Fibroblast of skin of left quadriceps (primary cell): ENCODE results near the gene FLACC1.

ENCODE experiments used
- DNase-seq, 2 experiments: peaks; one replicate each; pipeline ENCODE4 v3.0.0-alpha.2; 2013; ENCODE audit warnings: low read depth in 2 of 2

FLACC1 gene

GRCh38 chr2:201276511-201276910, 80.6 kb downstream of the FLACC1 start:
- no peak for DNase-seq

GRCh38 chr2:201275990-201276389, 81.2 kb downstream of the FLACC1 start:
- no peak for DNase-seq

DNA sequence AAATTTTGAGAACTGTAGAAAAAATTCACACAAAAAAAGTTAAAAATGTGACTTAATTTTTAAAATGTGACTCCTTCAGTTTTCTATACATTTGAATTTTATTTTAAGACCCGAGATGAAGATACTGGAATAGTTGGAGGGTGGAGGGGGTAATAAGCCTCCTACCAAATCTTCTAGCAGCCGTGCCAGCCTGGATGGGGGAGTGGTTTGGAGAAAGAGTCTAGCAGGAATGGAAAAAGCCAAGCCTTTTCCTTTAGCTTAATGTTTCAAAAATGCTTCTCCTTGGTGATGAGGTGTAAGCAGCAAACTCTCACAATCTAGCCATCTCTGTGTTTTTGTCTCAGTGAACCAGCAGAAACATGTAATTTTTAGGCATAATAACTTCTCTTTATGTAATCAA, 82.1 kb downstream of the FLACC1 start:
- no peak for DNase-seq

- no peak for DNase-seq
These were observed 83.7 kb downstream of the FLACC1 start for GRCh38 chr2:201273330-201273983.

DNA sequence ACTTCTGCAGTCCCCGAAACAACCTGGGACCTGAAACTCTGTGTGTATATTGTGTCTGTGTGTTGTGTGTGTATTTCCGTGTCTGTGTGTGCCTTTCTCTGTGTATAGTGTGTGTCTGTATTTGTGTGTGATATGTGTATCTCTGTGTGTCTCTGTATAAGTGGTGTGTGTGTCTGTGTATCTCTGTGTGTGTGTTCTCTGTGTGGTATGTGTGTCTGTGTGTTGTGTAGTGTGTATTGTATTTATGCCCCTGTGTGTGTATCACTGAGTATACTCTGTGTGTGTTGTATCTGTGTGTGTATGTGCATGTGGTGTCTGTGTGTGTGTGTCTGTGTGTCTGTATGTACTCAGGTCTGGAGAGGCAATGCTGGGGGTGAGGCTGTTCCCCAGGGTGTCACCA, 85.2 kb downstream of the FLACC1 start:
- DNase-seq: no peak

- DNase-seq: no peak
These were observed 86.7 kb downstream of the FLACC1 start for GRCh38 chr2:201270293-201271001.

- DNase-seq: no peak
These were observed 87.4 kb downstream of the FLACC1 start for GRCh38 chr2:201269764-201270163.

DNA sequence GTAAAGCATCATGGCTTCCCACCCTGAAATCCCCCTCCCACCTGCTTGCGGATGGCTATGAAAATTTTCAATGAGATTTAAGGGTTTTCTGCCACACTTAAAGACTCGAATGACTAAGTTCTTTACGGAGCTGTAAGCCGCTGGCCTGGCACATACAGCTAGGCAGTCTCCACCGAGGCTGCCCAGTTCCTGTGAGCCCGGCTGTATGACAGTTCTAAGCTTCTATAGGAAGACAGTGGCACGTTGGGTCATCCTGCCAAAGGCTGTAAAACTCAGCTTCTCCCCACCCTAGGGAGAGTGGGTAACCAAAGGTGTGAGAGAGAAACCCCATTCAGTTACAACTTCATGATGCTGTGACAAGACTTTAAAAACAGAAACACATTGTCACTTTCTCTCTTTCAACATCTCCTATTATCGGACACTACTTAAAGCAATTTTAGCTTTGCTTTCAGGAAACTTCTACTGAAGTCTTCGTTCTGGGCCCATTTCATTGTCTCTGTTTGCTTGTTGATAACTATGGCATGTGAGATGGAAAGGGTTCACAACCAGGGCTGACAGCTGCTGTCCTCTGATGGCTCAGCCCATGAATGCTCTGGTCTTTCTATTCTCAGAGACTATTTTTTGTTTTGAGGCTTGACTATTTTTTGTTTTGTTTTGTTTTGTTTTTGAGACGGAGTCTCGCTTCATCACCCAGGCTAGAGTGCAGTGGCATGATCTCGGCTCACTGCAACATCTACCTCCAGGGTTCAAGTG, 89.7 kb downstream of the FLACC1 start:
- DNase-seq: no peak

DNA sequence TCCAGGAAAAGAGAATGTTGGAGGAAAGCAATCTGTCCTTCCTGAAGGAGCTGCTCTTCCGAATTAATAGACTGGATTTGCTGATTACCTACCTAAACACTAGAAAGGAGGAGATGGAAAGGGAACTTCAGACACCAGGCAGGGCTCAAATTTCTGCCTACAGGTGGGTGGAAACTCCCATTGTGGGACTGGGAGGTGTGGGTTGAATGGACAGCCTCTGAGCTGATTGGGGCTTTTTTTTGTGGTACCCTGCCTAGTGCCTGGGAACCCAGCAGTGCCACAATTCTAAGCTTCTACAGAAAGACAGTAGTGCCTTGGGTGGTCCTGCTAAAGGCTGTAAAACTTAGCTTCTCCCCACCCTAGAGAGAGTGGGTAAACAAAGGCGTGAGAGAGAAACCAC, 90.5 kb downstream of the FLACC1 start:
- DNase-seq: no peak

DNA sequence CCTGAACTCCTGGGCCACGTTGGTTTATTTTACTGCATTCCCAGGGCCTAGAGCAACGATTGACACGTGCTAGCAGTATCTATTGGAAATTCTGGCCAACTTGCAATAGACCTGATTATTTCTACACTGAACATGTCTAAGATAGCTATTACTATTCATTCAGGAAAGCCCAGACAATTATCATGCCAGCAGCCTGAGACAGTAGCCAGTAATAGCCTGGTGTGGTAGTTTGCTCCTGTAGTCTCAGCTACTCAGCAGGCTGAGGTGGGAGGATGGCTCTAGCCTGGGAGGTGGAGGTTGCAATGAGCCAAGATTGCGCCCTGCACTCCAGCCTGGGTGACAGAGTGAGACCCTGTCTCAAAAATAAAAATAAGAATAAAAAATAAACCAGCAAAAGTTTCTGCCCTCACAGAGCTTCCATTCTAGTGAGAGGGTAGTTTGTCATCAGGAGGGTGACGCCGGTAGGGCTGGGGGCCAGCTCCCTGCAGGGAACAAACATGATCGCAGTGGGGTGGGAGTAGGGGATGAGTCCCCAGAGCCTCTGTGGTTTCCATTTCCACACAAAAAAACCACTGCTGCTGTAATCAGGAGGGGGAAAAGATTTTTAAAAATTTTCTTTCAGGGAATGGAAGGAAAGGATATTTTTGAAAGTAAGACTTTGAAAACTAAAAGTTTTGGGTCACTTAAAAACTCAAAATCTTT, 92.5 kb downstream of the FLACC1 start:
- DNase-seq: no peak

- DNase-seq: no peak
These were observed 93.4 kb downstream of the FLACC1 start for GRCh38 chr2:201263779-201264178.

GRCh38 chr2:201262718-201263117, 94.4 kb downstream of the FLACC1 start:
- DNase-seq: no peak

GRCh38 chr2:201261906-201262305, 95.2 kb downstream of the FLACC1 start:
- DNase-seq: no peak

DNA sequence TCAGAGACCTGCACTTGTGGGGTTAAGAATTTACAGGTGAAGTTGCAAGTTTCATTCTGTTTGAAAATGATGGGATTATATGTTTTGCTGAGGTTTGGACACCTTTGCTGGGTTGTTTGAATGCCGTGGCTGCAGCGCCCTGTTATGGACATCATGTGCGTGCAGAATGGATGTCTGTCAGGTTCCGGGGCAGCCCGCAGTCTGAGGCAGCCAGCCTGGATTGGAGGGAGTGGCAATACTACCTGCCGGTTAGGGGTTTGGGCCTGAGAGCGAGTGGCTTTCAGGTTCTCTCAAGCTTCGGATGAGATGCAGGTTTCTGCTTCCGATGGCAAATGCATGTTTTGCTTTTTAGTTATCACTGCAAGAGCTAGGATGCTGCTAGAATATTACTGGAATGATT, 95.7 kb downstream of the FLACC1 start:
- DNase-seq: no peak

- no peak for DNase-seq
These were observed 96.8 kb downstream of the FLACC1 start, which contains the start of gene CASP8 for GRCh38 chr2:201260302-201260800. Gene CASP8 (plus strand): TSS chr2:201260536. CDS start chr2:201266487, 5,951 bp downstream.

DNA sequence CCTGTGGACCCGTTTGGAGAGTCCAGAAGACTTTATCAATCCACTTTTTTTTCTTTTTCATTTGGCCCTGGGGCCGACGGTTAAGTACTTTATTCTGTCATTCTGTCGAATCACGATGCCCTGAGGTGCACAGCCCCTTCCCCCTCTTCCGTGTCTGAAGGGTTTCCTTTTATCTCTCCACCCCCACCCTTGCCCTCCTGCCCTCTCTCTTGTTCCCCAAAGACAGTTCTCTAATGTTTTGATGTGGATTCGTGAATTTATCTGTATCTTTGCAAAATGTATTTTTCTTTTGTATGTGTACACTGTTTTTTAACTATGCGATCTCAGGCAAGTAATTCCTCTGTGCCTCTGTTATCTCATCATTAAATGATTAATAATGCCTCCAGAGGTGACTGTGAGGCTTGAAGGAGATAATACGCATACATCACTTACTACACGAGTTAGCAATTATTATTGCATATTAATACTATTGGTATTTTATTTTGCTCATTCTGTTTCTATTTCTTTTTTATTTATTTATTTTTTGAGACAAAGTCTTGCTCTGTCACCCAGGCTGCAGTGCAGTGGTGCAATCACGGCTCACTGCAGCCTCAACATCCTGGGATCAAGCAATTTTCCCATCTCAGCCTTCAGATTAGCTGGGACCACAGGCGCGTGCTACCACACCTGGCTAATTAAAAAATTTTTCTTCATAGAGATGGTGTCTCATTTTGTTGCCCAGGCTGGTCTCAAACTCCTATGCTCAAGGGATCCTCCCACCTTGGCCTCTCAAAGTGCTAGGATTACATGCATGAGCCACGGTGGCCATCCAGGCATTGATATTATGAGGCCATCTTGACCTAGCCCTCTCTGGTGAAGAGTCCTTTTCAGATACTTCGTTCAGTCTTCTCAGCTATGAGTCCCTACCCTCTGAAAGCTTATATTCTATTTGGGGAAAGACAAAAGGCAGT, 98.2 kb downstream of the FLACC1 start:
- DNase-seq: no peak

- peak; percentile 51 to 59 for DNase-seq
These were observed 99.0 kb downstream of the FLACC1 start for GRCh38 chr2:201257956-201258665.

DNA sequence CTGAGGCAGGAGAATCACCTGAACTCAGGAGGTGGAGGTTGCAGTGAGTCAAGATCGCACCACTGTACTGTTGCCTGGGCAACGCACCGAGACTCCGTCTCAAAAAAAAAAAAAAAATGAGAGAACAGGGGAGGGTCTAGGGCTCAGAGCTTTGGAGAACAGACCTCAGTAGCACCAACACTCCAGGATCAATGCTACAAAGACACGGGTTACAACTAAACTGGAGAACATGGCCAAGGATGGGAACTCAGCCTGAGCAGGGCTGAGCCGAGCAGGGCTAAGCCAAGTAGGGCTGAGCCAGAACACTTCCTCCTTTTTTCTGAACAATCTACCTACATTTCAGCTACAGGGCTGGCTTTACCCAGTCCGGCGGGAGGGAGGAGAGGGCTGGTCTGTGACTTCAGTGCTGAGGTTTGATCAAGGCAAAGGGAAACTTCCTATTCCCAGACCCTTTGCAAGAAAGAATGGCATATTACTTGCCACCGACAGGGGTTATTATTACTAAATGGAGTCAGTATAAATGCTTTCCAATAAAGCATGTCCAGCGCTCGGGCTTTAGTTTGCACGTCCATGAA, 99.7 kb downstream of the FLACC1 start:
- no peak for DNase-seq

GRCh38 chr2:201256082-201256481, 101.1 kb downstream of the FLACC1 start:
- DNase-seq: no peak
